Keratinocyte (primary cell): Measurements from ENCODE around the gene CNNM1.

Source experiments
- CTCF ChIP-seq, 3 experiments: IDR thresholded peaks in 1 of 3; conservative IDR thresholded peaks in 1 of 3; optimal IDR thresholded peaks in 1 of 3; 2 replicates in 2 of 3; 3 replicates in 1 of 3; pipeline versions ENCODE3 to v1.5.1; 2011; ENCODE audit warnings: low read length in 3 of 3, mild to moderate bottlenecking in 3 of 3, moderate library complexity in 2 of 3, control low read depth in 1 of 3, inconsistent platforms in 1 of 3; ENCODE audit not compliant: insufficient read depth in 2 of 3; ENCODE audit errors: extremely low read depth in 1 of 3
- EZH2 ChIP-seq: IDR thresholded peaks from one replicate; pipeline ENCODE4 v1.6.1; 2012; ENCODE audit warnings: inconsistent platforms, mild to moderate bottlenecking, low read length, moderate library complexity

DNA sequence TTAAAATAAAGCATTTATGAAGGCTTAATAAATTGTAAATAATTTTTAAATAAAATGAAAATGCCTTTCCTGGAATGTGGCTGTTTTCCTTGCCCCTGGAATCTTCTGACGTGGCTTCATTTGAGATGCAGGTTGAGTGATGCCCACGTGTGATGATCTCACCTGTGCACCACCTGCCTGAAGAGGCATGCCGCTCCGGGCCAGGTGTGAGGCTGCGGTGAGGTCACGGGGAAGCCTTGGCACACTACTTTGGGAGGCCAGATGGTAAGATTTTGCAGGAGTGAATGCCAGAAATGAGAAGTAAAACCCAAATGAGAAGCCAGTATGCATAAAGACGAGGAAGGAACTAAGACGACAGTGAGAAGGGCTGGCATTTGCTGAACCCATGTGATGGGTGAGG is 65.1 kb downstream of the CNNM1 start:
- TF ChIP-seq CTCF (optimal IDR thresholded peaks at IDR 0.05 in 1 of 3, IDR thresholded peaks at IDR 0.05 in 1 of 3, conservative IDR thresholded peaks at IDR 0.05 in 1 of 3; ENCODE audit: extremely low read depth in 1 of 3, insufficient read depth in 2 of 3, low read length in 3 of 3) (no peak), EZH2 (no peak)
